GM18951 (cell line): ENCODE results near the gene ITPKB.
"Not testable (repeated sequence)": the region's sequence is repeated elsewhere in the genome, so short reads cannot be mapped to it uniquely, and the experiment has no call there.

Source experiments
- POLR2A ChIP-seq: IDR thresholded peaks from 4 replicates; pipeline ENCODE4 v1.6.1; 2011; ENCODE audit warnings: mild to moderate bottlenecking; ENCODE audit not compliant: insufficient read length, insufficient read depth; ENCODE audit errors: extremely low read depth
- in situ Hi-C: fragments of 300-500 bp; cut with MboI; formaldehyde crosslinking; loops from one replicate; pipeline ENCODE4 v1.12.0; 2022; ENCODE audit warnings: low sequenced_read_pairs, mixed read lengths, inconsistent platforms; ENCODE audit not compliant: unreplicated experiment

The ITPKB gene

DNA sequence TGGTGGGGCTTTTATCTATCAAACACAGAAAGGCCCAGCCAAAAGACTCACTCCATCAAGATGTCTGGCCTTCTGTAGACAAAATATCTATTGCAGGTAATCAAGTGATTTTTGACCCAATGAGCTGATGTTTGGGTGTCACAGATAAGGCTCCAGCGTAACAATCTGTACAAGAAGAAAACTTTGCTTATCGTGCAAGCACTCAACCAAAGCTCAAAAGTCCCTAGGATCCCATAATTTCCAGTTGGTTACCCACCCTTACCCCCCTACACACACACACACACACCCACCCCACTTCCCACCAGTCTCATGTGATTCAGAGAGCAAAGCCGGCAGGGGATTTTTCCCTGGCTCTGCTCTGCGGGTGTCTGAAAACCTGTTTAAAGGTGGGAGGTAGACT, 5.8 kb downstream of the ITPKB start:
- TF ChIP-seq POLR2A = no peak
- in situ Hi-C loops = no loop called here

GRCh38 chr1:226732856-226733291, 6.2 kb downstream of the ITPKB start:
- no peak for TF ChIP-seq POLR2A
- in situ Hi-C loops = no loop called here

- TF ChIP-seq POLR2A = no peak
- in situ Hi-C loops = no loop called here
Measured at GRCh38 chr1:226731257-226731893, 7.7 kb downstream of the ITPKB start.

- TF ChIP-seq POLR2A = no peak
Measured at GRCh38 chr1:226730836-226731235, 8.2 kb downstream of the ITPKB start.

GRCh38 chr1:226730071-226730470, 9.0 kb downstream of the ITPKB start:
- in situ Hi-C loops = no loop called here

More at GRCh38 chr1:226730836-226731235, 8.2 kb downstream of the ITPKB start:
- in situ Hi-C loops = no loop called here

DNA sequence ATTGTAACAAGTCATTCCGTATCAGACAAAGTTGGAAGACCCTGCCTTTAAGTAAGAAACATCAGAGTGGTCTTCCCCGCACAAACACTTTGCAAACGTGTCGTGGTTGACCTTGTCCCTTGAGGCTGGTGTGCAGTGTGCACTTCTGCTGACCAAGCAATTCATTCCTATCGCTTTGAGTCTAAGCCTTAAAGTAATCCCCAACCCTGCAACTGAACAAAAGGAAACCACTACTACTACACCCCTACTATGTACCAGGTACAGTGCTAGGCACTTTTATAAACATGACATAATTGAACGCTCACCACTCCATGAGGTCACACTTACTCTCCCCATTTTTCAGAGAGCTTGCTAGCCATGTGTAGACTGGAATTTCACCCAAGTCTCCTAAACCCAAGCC, 10.6 kb downstream of the ITPKB start:
- in situ Hi-C loops = no loop called here
- TF ChIP-seq POLR2A = no peak

More at GRCh38 chr1:226730071-226730470, 9.0 kb downstream of the ITPKB start:
- TF ChIP-seq POLR2A = no peak

- in situ Hi-C loops = no loop called here
- no peak for TF ChIP-seq POLR2A
Measured at GRCh38 chr1:226725897-226726267, 13.2 kb downstream of the ITPKB start.

DNA sequence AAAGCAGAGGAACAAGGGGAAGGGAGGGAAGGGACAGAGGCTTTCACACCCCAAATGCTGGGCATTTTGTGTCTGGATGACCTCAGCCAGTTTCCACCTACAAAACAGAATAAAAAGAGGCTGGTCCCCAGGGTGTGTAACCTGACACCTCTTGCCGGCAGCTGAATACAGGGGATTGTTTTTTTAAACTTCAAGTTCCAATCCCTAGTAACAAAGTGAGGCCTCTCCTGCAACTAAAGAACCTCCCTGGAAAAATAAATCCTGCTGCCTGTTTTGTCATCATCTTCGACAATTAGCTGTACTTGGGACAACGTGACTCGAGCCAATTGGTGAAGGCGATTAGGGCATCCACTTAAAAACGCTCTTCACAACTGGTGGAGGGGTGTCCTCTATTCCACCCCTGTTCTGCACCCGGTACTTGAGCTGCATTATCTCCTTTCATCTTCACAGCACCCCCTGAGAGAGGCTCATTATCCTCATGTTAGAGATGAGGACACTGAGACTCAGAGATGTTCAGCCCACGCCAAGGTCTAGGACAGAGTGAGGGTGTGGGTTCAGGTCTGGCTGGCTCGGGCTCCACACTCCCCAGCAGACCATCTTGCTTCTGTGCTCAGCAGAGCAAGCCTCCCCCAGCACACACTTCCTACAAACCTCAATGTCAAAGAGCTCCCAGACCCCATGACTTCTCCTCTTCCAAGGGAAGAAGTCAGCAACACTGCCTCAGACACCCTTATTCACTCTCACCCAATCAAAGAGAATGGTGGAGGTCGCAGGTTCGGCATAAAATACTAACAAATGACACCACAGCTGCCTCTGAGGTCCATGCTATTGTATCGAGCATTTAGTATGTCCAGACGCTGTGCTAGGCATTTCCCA, 15.2 kb downstream of the ITPKB start:
- in situ Hi-C loops = no loop called here
- no peak for TF ChIP-seq POLR2A

DNA sequence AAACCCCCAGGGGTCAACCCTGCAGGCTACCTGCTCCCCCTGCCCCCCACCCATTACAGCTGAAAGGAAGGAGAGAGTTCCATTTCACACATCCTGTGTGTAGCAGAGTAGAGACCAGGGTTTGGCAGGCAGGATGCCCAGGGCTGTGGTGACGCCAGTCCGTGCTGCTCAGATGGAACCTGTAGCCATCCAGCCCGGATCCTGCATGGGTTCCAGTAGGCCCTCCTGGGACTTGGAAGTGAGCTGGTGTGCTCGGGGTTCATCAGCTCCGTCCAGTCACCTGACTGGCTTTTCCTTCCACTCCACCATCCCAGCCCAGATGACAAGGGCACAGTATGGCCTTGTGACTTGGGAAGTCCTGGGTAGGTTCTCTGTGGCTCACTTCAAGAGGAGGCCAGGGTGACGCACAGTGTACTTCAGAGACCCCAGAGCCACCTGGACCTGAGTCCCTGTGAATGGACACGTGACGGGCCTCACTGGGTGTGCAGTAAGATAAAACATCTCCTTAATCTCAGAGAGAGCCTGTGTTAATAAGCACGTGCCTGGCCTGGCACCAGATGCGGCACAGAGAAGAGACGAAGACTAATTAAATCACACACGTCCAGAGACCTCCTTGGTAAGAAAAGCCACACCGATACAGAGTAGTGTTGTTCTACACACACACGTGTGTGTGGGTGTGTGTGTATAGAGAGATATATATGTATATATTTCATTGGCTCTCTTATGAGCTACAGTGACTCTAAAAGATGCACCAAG, 16.0 kb downstream of the ITPKB start:
- in situ Hi-C loops = no loop called here
- no peak for TF ChIP-seq POLR2A

- in situ Hi-C loops = no loop called here
- TF ChIP-seq POLR2A = no peak
Measured at GRCh38 chr1:226722240-226722900, 16.7 kb downstream of the ITPKB start.

DNA sequence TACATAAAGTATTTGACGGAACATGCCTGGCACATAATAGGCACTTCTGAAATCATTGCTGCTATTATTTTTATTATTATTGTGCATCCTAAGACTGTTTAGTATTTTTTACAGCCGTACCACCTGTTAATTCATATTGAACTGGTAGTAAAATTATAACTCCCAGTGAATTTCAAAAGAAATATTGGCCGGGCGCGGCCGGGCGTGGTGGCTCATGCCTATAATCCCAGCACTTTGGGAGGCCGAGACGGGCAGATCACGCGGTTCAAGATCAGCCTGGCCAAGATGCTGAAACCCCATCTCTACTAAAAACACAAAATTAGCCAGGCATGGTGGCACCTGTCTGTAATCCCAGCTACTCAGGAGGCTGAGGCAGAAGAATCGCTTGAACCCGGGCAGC, 18.5 kb downstream of the ITPKB start:
- in situ Hi-C loops = not testable (repeated sequence)

GRCh38 chr1:226719596-226720387, 19.3 kb downstream of the ITPKB start:
- in situ Hi-C loops = no loop called here
- no peak for TF ChIP-seq POLR2A

DNA sequence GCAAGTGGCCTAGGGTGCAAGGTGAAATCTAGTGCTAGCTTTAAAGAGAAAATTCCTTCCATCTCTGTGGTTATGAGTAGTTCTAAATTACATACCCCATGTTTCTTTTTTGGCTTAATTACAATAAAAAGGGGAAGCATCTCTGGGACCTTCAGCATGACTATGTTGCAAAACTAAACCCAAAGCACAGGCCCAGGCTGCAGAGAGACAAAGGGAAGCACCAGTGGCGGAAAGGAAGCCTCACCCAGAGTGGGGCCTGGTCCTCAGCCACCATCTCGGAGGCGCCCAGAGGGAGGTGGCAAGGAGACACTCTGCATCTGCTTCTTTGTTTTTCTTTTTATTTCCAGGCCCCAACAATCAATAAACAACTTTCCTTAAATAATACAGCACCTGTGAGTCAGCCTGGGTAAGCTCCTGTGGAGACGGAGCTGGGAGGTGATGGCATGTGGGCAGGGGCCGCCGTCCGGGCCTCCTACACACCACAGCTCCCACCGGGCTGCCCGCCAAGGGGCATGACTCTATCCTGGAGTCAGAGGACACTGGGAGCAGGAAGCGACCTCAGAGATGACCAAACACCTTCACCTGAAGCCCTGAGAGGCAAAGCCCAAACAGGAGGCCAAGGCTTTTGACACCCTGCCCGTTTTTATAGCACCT, 21.7 kb downstream of the ITPKB start:
- in situ Hi-C loops = no loop called here
- TF ChIP-seq POLR2A = no peak
